HepG2 (cell line): Measurements from ENCODE around the gene SEMA5B. TPM values are rescaled to one million over a fixed set of nuclear protein-coding genes. Genes with fewer than 3 reads are reported as not detected.

Source experiments
- ATAC-seq: fragments of 200-7000 bp; cut with Tn5 transposase; 3 replicates; pipeline ENCODE4 v1.9.1; 2020; ENCODE audit warnings: mild to moderate bottlenecking, moderate library complexity
- BruUV-seq: library from RNA; stranded (reverse); fragments of 400-500 nt; replicated peaks from 2 replicates; lab custom pipeline; 2021; lab: Mats Ljungman, UMichigan
- CTCF ChIA-PET: fragments of 300-600 bp; formaldehyde crosslinking; extraction: SDS; loops from one replicate; lab custom pipeline; 2021; ENCODE audit warnings: low total read pairs, inconsistent platforms, low intra/inter-chr PET ratio; lab: Yijun Ruan, JAX
- POLR2A ChIA-PET: fragments of 350-600 bp; sonication (Branson Sonifier 250); formaldehyde crosslinking; loops from one replicate; lab custom pipeline; 2020; ENCODE audit warnings: antibody characterized with exemption, inconsistent platforms; lab: Yijun Ruan, JAX
- DNase-seq: peaks from one replicate; pipeline ENCODE4 v3.0.0-alpha.2; 2015; ENCODE audit warnings: low spot score
- FAIRE-seq: peaks from 3 replicates; lab custom pipeline; 2011; peaks lifted over from hg19 to GRCh38; lab: Jason Lieb, UNC
- H2AFZ ChIP-seq: one replicate; pipeline ENCODE4 v1.6.1; 2011; ENCODE audit warnings: low read length, inconsistent platforms
- H3K27ac ChIP-seq: fragments of 300-600 bp; 3 replicates; pipeline ENCODE4 v1.8.0; 2011; ENCODE audit warnings: mixed run types, mild to moderate bottlenecking, mixed read lengths, low read length, inconsistent platforms; ENCODE audit not compliant: insufficient read depth; ENCODE audit errors: extremely low read length
- H3K27me3 ChIP-seq, 2 experiments: fragments of 200-600 bp in 1 of 2; 2 replicates in 1 of 2; 3 replicates in 1 of 2; pipeline versions ENCODE4 v1.6.0 to v1.8.0; 2011; ENCODE audit warnings: low read length in 2 of 2, mild to moderate bottlenecking in 2 of 2, moderate library complexity in 2 of 2, inconsistent platforms in 1 of 2; ENCODE audit not compliant: insufficient read depth in 2 of 2, control insufficient read depth in 1 of 2
- H3K36me3 ChIP-seq, 2 experiments: fragments of 200-600 bp in 1 of 2; replicated peaks in 1 of 2; 2 replicates in 1 of 2; 3 replicates in 1 of 2; pipeline versions ENCODE4 v1.5.1 to v1.8.0; 2011; ENCODE audit warnings: low read length in 2 of 2, inconsistent platforms in 1 of 2; ENCODE audit not compliant: insufficient read depth in 2 of 2, control insufficient read depth in 1 of 2
- H3K4me1 ChIP-seq: 2 replicates; pipeline ENCODE4 v1.5.1; 2012; ENCODE audit warnings: low read length, inconsistent platforms; ENCODE audit not compliant: insufficient read depth
- H3K4me2 ChIP-seq: 2 replicates; pipeline ENCODE4 v1.6.0; 2011; ENCODE audit warnings: low read depth, low read length, inconsistent platforms
- H3K4me3 ChIP-seq, 3 experiments: fragments of 200-600 bp in 1 of 3; sonication (generic), shearing (Covaris generic) in 1 of 3; replicated peaks in 1 of 3; 2 replicates each; pipeline ENCODE4 v1.5.1; 2011 to 2016; ENCODE audit warnings: low read length in 3 of 3, inconsistent platforms in 2 of 3, low read depth in 2 of 3, mild to moderate bottlenecking in 2 of 3, control low read depth in 1 of 3, mixed read lengths in 1 of 3; ENCODE audit not compliant: insufficient read depth in 1 of 3
- H3K79me2 ChIP-seq: one replicate; pipeline ENCODE4 v1.6.1; 2011; ENCODE audit warnings: low read length, inconsistent platforms; ENCODE audit not compliant: insufficient read depth
- H3K9ac ChIP-seq: 2 replicates; pipeline ENCODE4 v1.6.0; 2011; ENCODE audit warnings: mild to moderate bottlenecking, low read depth, low read length, inconsistent platforms; ENCODE audit not compliant: insufficient read depth
- H3K9me3 ChIP-seq: 2 replicates; pipeline ENCODE4 v1.5.1; 2012; ENCODE audit warnings: mild to moderate bottlenecking, low read length
- H4K20me1 ChIP-seq: 2 replicates; pipeline ENCODE4 v1.6.0; 2011; ENCODE audit warnings: inconsistent platforms, mild to moderate bottlenecking, low read length, moderate library complexity; ENCODE audit not compliant: insufficient read depth
- CHD2 ChIP-seq: IDR thresholded peaks from 2 replicates; pipeline ENCODE4 v1.6.1; 2011; ENCODE audit warnings: low read depth, low read length, improper control_type of control experiment
- EP300 ChIP-seq, 3 experiments: sonication (generic) in 1 of 3; formaldehyde crosslinking in 1 of 3; IDR thresholded peaks; 2 replicates each; pipeline versions ENCODE4 v1.5.1 to v1.6.1; 2011 to 2020; ENCODE audit warnings: low read depth in 2 of 3, low read length in 2 of 3, borderline replicate concordance in 1 of 3, improper control_type of control experiment in 1 of 3, mild to moderate bottlenecking in 1 of 3, missing genetic modification reagents in 1 of 3, moderate library complexity in 1 of 3
- GLI4 ChIP-seq: sonication (generic); formaldehyde crosslinking; IDR thresholded peaks from 2 replicates; pipeline ENCODE4 v1.5.1; 2020; ENCODE audit warnings: missing genetic modification reagents, mild to moderate bottlenecking, moderate library complexity, borderline replicate concordance
- IRX3 ChIP-seq: sonication (generic); formaldehyde crosslinking; IDR thresholded peaks from 2 replicates; pipeline ENCODE4 v1.8.1; 2023; ENCODE audit warnings: mild to moderate bottlenecking, low read depth, missing genetic modification reagents, borderline replicate concordance
- KDM2A ChIP-seq: sonication (generic); formaldehyde crosslinking; IDR thresholded peaks from 2 replicates; pipeline ENCODE4 v1.4.0; 2020; ENCODE audit warnings: low read depth, missing genetic modification reagents, borderline replicate concordance
- RBAK ChIP-seq: sonication (generic); formaldehyde crosslinking; IDR thresholded peaks from 2 replicates; pipeline ENCODE4 v1.5.1; 2020; ENCODE audit warnings: mild to moderate bottlenecking, missing genetic modification reagents
- SOX13 ChIP-seq, 3 experiments: fragments of 450-650 bp in 1 of 3; sonication (generic) in 1 of 3; formaldehyde crosslinking in 1 of 3; IDR thresholded peaks in 2 of 3; conservative IDR thresholded peaks in 1 of 3; 2 replicates each; pipeline versions ENCODE4 v1.5.0 to v1.6.1; 2016 to 2020; ENCODE audit warnings: antibody characterized with exemption in 1 of 3, mild to moderate bottlenecking in 1 of 3, missing compliant biosample characterization in 1 of 3, missing genetic modification reagents in 1 of 3, moderate library complexity in 1 of 3
- ZFAT ChIP-seq: sonication (generic); formaldehyde crosslinking; conservative IDR thresholded peaks from 2 replicates; pipeline ENCODE4 v1.8.1; 2023; ENCODE audit warnings: missing genetic modification reagents, inconsistent platforms
- ZFP1 ChIP-seq: IDR thresholded peaks from 2 replicates; pipeline ENCODE4 v1.6.1; 2016
- ZNF564 ChIP-seq: sonication (generic); formaldehyde crosslinking; IDR thresholded peaks from 2 replicates; pipeline ENCODE4 v1.8.1; 2023; ENCODE audit warnings: mild to moderate bottlenecking, missing genetic modification reagents
- ZNF687 ChIP-seq: sonication (generic); formaldehyde crosslinking; IDR thresholded peaks from 2 replicates; pipeline ENCODE4 v1.5.1; 2020; ENCODE audit warnings: mild to moderate bottlenecking, missing genetic modification reagents, moderate library complexity
- ZNF691 ChIP-seq: sonication (generic); formaldehyde crosslinking; IDR thresholded peaks from 2 replicates; pipeline ENCODE4 v1.4.0; 2020; ENCODE audit warnings: missing genetic modification reagents, low read depth, mild to moderate bottlenecking, borderline replicate concordance
- ZNF749 ChIP-seq: sonication (generic); formaldehyde crosslinking; IDR thresholded peaks from 2 replicates; pipeline ENCODE4 v1.8.0; 2022; ENCODE audit warnings: mild to moderate bottlenecking, missing genetic modification reagents, moderate library complexity, borderline replicate concordance
- WGBS: methylation state at CpG from one replicate; pipeline ENCODE4 v1.1.6; 2017; ENCODE audit warnings: low lambda C conversion rate; 5-methylcytosine and 5-hydroxymethylcytosine counted together
- in situ Hi-C: cut with HindIII; loops from 2 replicates; pipeline ENCODE4 v1.10.0; 2017; ENCODE audit warnings: low pct_unique_long_range_greater_than_20kb; ENCODE audit not compliant: extremely low pct_ligation_motif_present
- intact Hi-C: fragments of 100-400 bp; cut with micrococcal nuclease; formaldehyde crosslinking; loops from one replicate; pipeline ENCODE4 v1.10.0; 2022; ENCODE audit not compliant: unreplicated experiment
- polyA plus RNA-seq, 8 experiments: library from polyadenylated mRNA; depleted of rRNA in 3 of 8; stranded (reverse) in 7 of 8; unstranded in 1 of 8; fragments of >200 nt; fragmentation: Illumina TruSeq in 4 of 8; extraction: Trizol in 4 of 8; gene quantifications; 2 replicates each; pipeline versions ENCODE4 v1.2.1 to v1.2.3, GENCODE V29; 2011 to 2016; ENCODE audit warnings: low read depth in 4 of 8, missing spikeins in 1 of 8, mixed read lengths in 1 of 8; ENCODE audit not compliant: insufficient read depth in 1 of 8
- total RNA-seq, 5 experiments: library from RNA; depleted of rRNA; stranded (reverse); fragments of >200 nt; fragmentation: Illumina TruSeq; extraction: Trizol; gene quantifications; 2 replicates each; pipeline ENCODE4 v1.2.3, GENCODE V29; 2016; ENCODE audit warnings: low read depth in 1 of 5
- TF ChIP-seq, protein P1 (sequence below): sonication (generic); formaldehyde crosslinking; IDR thresholded peaks from 2 replicates; pipeline ENCODE4 v1.8.1; 2023; ENCODE audit warnings: mild to moderate bottlenecking, moderate library complexity, missing genetic modification reagents

Gene SEMA5B
- total and polyA plus RNA-seq, 2 of the 13 experiments (the other 11 are each of a cell fraction or from before 2014, with no cell fraction given): not detected

DNA sequence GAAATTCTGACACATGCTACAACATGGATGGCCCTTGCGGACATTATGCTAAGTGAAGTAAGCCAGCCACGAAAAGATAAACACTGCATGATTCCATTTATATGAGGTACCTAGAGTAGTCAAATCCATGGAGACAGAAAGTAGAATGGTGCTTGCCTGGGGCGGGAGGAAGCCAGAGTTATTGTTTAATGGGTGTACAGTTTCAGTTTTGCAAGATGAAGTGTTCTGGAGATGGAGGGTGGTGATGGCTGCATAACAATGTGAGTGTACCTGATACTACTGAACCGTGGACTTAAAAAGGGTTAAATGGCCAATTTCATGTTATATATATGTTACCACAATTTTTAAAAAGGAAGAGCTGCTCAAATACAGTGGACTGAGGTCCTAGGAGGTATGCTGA, 66.9 kb downstream of the SEMA5B start (continued):
- TF ChIP-seq ZFAT (CRISPR knock-in tag): no peak

DNA sequence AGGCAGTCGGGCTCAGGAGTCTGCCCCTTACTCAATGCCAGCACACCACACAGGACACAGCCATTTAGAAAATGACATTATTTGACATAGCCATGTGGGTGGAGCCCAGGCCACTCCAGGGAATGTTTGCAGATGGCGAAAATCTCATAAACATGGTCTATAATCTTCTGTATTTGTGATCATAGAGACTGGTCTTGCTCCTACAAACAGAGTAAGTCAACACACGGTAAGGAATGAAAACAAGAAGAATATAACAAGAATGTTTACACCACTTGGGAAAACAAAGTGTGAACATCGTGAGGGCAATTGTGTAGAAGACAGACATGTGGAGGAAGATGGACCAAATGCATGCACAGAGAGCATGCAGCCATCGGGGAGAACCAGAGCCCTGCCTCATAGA, 68.2 kb downstream of the SEMA5B start:
- Histone ChIP-seq H3K4me2 (no peak overlapping the region), H4K20me1 (no peaks in the 10 kb centered on the region), H3K79me2 (no peaks in the 10 kb centered on the region), H3K36me3 (no peaks in the 10 kb centered on the region), H3K4me1 (no peaks in the 10 kb centered on the region), H3K27me3 (peaks cover 7 to 60% of the 10 kb centered on the region in 2 experiments; a peak in 3 of 5 replicates), H3K4me3 (no peak overlapping the region), H2AFZ (no peak overlapping the region), H3K9me3 (no peaks in the 10 kb centered on the region), H3K27ac (no peak overlapping the region), H3K9ac (no peak overlapping the region)
- TF ChIP-seq ZNF749: no peak
- no peak for TF ChIP-seq CHD2
- TF ChIP-seq IRX3 (CRISPR knock-in tag): no peak
- TF ChIP-seq EP300 (IDR thresholded peaks at IDR 0.05; ENCODE audit: low read depth in 2 of 2, low read length in 2 of 2): no peak
- no peak for TF ChIP-seq EP300 (CRISPR knock-in tag; IDR thresholded peaks at IDR 0.05; ENCODE audit: borderline replicate concordance)
- TF ChIP-seq ZFP1 (CRISPR knock-in tag): no peak
- no peak for TF ChIP-seq KDM2A (CRISPR knock-in tag)
- no peak for TF ChIP-seq RBAK
- TF ChIP-seq, protein P1, sequence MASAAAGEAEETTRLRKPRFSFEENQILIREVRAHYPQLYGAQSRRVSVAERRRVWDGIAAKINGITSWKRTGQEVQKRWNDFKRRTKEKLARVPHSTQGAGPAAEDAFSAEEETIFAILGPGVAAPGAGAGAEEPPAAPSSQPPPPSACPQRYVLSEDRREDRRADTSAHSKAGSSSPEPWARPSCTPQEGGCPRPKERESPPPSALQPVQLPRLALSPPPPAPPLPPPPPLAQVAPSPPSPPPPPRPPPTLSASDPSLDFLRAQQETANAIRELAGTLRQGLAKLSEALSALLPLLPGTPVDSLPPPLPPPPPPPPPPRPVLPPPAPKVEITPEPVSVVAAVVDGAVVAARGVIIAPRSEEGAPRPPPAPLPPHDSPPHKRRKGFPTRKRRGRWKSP (CRISPR knock-in tag): no peak
- no peak for TF ChIP-seq SOX13 (IDR thresholded peaks at IDR 0.05)
- TF ChIP-seq SOX13 (CRISPR knock-in tag; conservative IDR thresholded peaks at IDR 0.05 in 1 of 2, IDR thresholded peaks at IDR 0.05 in 1 of 2): no peak
- TF ChIP-seq ZNF564: no peak
- TF ChIP-seq ZNF691 (CRISPR knock-in tag): no peak
- no peak for TF ChIP-seq ZNF687 (CRISPR knock-in tag)
- TF ChIP-seq GLI4 (CRISPR knock-in tag): no peak
- CTCF ChIA-PET: no interaction called here
- no peak for FAIRE-seq
- ATAC-seq: no peak
- in situ Hi-C loops (no loop called here), intact Hi-C loops (no loop called here)
- 5% methylated on average over 5 of the region's 5 CpGs for WGBS
- BruUV-seq: no TSS peak
- POLR2A ChIA-PET: no interaction called here
- DNase-seq: no peak
